PC-9 (cell line): ENCODE results near the gene EFCAB11. TPM values are rescaled to one million over a fixed set of nuclear protein-coding genes. Genes with fewer than 3 reads are reported as not detected.

Source experiments
- BruUV-seq: library from RNA; stranded (reverse); fragments of 400-500 nt; replicated peaks from 2 replicates; lab custom pipeline; 2021; lab: Mats Ljungman, UMichigan
- CTCF ChIA-PET: fragments of 300-600 bp; sonication (Branson Sonifier 250); formaldehyde crosslinking; loops from one replicate; lab custom pipeline; 2022; ENCODE audit warnings: antibody characterized with exemption; lab: Charles Lee
- POLR2A ChIA-PET: fragments of 300-600 bp; sonication (Branson Sonifier 250); formaldehyde crosslinking; loops from one replicate; lab custom pipeline; 2022; ENCODE audit warnings: antibody characterized with exemption; ENCODE audit not compliant: unreplicated experiment; lab: Charles Lee
- DNase-seq, 2 experiments: peaks; one replicate each; pipeline versions ENCODE4 v3.0.0 to v3.0.0-alpha.2; 2015 to 2022; ENCODE audit warnings: mixed read lengths in 1 of 2
- H2AFZ ChIP-seq: fragments of 200-600 bp; sonication (generic); 2 replicates; pipeline ENCODE4 v1.8.1; 2017; ENCODE audit warnings: antibody characterized with exemption
- H3F3A ChIP-seq: fragments of 200-600 bp; sonication (generic); 2 replicates; pipeline ENCODE4 v1.8.1; 2017; ENCODE audit warnings: antibody characterized with exemption, mild to moderate bottlenecking, low read depth; ENCODE audit not compliant: insufficient read depth
- H3K27ac ChIP-seq: fragments of 200-600 bp; sonication (generic); 2 replicates; pipeline ENCODE4 v1.6.1; 2016; ENCODE audit warnings: mixed run types
- H3K27me3 ChIP-seq: fragments of 200-600 bp; sonication (generic); 2 replicates; pipeline ENCODE4 v1.6.1; 2016; ENCODE audit warnings: low read depth, mixed run types; ENCODE audit not compliant: insufficient read depth
- H3K36me3 ChIP-seq: fragments of 200-600 bp; sonication (generic); 2 replicates; pipeline ENCODE4 v1.6.1; 2016; ENCODE audit warnings: low read depth, mixed run types
- H3K4me1 ChIP-seq: fragments of 200-600 bp; sonication (generic); replicated peaks from 2 replicates; pipeline ENCODE4 v1.6.1; 2016; ENCODE audit warnings: mixed run types; ENCODE audit not compliant: insufficient read depth
- H3K4me2 ChIP-seq: fragments of 200-600 bp; sonication (generic); 2 replicates; pipeline ENCODE4 v1.6.1; 2017; ENCODE audit warnings: mixed run types
- H3K4me3 ChIP-seq: fragments of 200-600 bp; sonication (generic); 2 replicates; pipeline ENCODE4 v1.6.1; 2016; ENCODE audit warnings: mixed run types
- H3K79me2 ChIP-seq: fragments of 200-600 bp; sonication (generic); 2 replicates; pipeline ENCODE4 v1.6.1; 2017; ENCODE audit warnings: low read depth, mixed run types
- H3K9me2 ChIP-seq: fragments of 200-600 bp; sonication (generic); 2 replicates; pipeline ENCODE4 v1.8.1; 2017; ENCODE audit warnings: mild to moderate bottlenecking; ENCODE audit not compliant: insufficient read depth
- H3K9me3 ChIP-seq: fragments of 200-600 bp; sonication (generic); 2 replicates; pipeline ENCODE4 v1.8.1; 2016; ENCODE audit warnings: low read depth; ENCODE audit not compliant: insufficient read depth
- H4K20me1 ChIP-seq: fragments of 200-600 bp; sonication (generic); 2 replicates; pipeline ENCODE4 v1.8.1; 2017; ENCODE audit not compliant: insufficient read depth
- EZH2 ChIP-seq: fragments of 200-600 bp; sonication (generic); IDR thresholded peaks from 2 replicates; pipeline ENCODE4 v1.8.0; 2017; ENCODE audit warnings: antibody characterized with exemption, low read depth
- intact Hi-C: fragments of 100-400 bp; cut with micrococcal nuclease; formaldehyde crosslinking; loops from one replicate; pipeline ENCODE4 v1.10.0; 2022; ENCODE audit not compliant: unreplicated experiment
- total RNA-seq: library from RNA; stranded (reverse); gene quantifications from 2 replicates; pipeline ENCODE4 v1.2.3, GENCODE V29; 2021
- TF ChIP-seq, protein P1 (sequence below): fragments of 200-600 bp; sonication (generic); conservative IDR thresholded peaks from 2 replicates; pipeline ENCODE4 v1.6.1; 2017; ENCODE audit warnings: mixed run types, antibody characterized with exemption, mild to moderate bottlenecking, moderate library complexity

Gene EFCAB11
- total RNA-seq, 1 experiment from 2014 or later, result 8.4 TPM

DNA sequence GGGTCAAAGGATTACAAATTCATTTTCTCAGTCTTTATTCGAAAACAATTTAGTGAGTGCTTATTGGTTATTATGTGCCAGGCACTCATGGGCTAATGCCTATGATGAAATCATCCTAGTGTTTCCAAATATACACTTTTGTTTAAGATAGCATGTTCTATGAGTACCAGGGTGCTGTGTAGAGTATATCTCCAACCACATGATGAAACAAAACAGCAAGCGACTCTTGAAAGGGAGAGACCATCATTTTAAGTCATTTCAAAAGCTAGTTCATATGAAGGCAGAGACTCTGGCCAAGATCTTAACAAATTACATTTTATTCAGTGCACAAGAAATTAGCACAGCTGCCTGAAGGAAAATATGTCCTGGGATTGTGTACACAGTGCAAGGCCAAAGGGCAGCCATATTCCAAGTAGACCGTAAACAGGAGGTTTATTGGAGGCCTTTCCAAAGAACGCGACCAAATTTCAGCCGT is 204.2 kb downstream of the EFCAB11 start:
- Histone ChIP-seq H3K27ac (no peak overlapping the region), H3K9me2 (no peaks in the 10 kb centered on the region), H3K27me3 (no peaks in the 10 kb centered on the region), H3K4me3 (no peak overlapping the region), H3K36me3 (no peaks in the 10 kb centered on the region), H3K4me2 (no peak overlapping the region), H3K4me1 (no peaks in the 10 kb centered on the region), H3F3A (no peaks in the 10 kb centered on the region), H2AFZ (no peak overlapping the region), H3K79me2 (no peaks in the 10 kb centered on the region), H3K9me3 (no peaks in the 10 kb centered on the region), H4K20me1 (no peaks in the 10 kb centered on the region)
- no TSS peak for BruUV-seq
- ChIA-PET POLR2A (no interaction called here), CTCF (no interaction called here)
- TF ChIP-seq EZH2, result no peak
- TF ChIP-seq, protein P1, sequence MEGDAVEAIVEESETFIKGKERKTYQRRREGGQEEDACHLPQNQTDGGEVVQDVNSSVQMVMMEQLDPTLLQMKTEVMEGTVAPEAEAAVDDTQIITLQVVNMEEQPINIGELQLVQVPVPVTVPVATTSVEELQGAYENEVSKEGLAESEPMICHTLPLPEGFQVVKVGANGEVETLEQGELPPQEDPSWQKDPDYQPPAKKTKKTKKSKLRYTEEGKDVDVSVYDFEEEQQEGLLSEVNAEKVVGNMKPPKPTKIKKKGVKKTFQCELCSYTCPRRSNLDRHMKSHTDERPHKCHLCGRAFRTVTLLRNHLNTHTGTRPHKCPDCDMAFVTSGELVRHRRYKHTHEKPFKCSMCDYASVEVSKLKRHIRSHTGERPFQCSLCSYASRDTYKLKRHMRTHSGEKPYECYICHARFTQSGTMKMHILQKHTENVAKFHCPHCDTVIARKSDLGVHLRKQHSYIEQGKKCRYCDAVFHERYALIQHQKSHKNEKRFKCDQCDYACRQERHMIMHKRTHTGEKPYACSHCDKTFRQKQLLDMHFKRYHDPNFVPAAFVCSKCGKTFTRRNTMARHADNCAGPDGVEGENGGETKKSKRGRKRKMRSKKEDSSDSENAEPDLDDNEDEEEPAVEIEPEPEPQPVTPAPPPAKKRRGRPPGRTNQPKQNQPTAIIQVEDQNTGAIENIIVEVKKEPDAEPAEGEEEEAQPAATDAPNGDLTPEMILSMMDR, result no peak
- DNase-seq, result no peak
- intact Hi-C loops, result no loop called here

DNA sequence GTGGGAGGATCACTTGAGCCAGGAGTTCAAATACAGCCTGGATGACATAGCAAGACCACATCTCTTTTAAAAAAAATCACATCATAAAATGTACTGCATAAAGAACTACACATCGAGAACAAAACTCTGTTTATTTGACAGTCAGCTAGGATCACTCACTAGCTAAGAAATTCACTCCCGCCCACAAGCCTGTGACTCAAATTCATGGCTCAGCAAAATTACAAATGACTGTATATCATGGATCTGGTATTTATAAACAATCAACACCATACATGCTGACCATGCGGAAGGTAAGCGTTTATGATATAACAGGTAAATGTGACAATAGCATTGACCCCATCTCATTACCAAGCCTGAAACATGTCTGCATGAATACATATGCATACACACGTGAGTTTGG is 206.5 kb downstream of the EFCAB11 start:
- Histone ChIP-seq H3K4me2 (no peak overlapping the region), H3K4me1 (no peaks in the 10 kb centered on the region), H3K79me2 (no peaks in the 10 kb centered on the region), H3K36me3 (no peaks in the 10 kb centered on the region), H2AFZ (no peak overlapping the region), H3K9me2 (no peaks in the 10 kb centered on the region), H3K4me3 (no peak overlapping the region), H3F3A (no peaks in the 10 kb centered on the region), H3K9me3 (no peaks in the 10 kb centered on the region), H3K27me3 (no peaks in the 10 kb centered on the region), H4K20me1 (no peaks in the 10 kb centered on the region), H3K27ac (no peak overlapping the region)
- no peak for DNase-seq
- BruUV-seq, result no TSS peak
- CTCF ChIA-PET, result no interaction called here
- intact Hi-C loops, result no loop called here
- TF ChIP-seq, protein P1, result no peak
- no peak for TF ChIP-seq EZH2
- POLR2A ChIA-PET, result no interaction called here

DNA sequence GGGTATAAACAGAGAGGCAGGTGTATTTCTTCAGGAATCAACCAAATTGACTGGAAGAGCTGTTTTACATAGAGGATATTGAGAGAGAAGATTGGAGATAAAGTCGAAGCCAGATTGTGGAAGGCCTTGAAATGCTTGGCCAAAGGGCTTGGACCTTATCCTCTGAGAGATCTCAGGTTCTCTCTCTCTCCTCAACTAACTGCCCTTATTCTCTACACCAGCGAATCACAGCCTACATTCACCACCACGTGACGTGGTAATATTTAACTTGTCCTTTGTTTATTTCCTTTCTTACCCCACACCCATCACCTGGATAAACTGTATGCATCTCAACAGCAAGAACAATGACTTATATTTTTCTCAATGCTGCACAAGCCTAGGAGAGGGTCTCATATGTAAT is 207.4 kb downstream of the EFCAB11 start:
- Histone ChIP-seq H3K4me2 (no peak overlapping the region), H4K20me1 (no peaks in the 10 kb centered on the region), H3K4me1 (no peaks in the 10 kb centered on the region), H3K27me3 (no peaks in the 10 kb centered on the region), H3K9me3 (no peaks in the 10 kb centered on the region), H3K79me2 (no peaks in the 10 kb centered on the region), H3K4me3 (no peak overlapping the region), H3F3A (no peaks in the 10 kb centered on the region), H2AFZ (no peak overlapping the region), H3K27ac (no peak overlapping the region), H3K36me3 (no peaks in the 10 kb centered on the region), H3K9me2 (no peaks in the 10 kb centered on the region)
- intact Hi-C loops, result no loop called here
- no peak for DNase-seq
- ChIA-PET CTCF (no interaction called here), POLR2A (no interaction called here)
- BruUV-seq, result no TSS peak
- TF ChIP-seq EZH2, result no peak
- TF ChIP-seq, protein P1, result no peak
